Measurements from ENCODE around the gene GDF15. TPM values are rescaled to one million over a fixed set of nuclear protein-coding genes. Genes with fewer than 3 reads are reported as not detected.

The GDF15 gene
- total RNA-seq, 1 experiment from 2014 or later: 15.1 TPM

- CTCF ChIA-PET: interaction anchor here (0.7 kb wide), 1 partner anchor 23 kb away, joined by 5 read pairs; no protein-coding TSS in a partner anchor
- Histone ChIP-seq H3K4me2 (no peak overlapping the region), H3K9me3 (ENCODE audit: insufficient read depth, low read depth) (no peaks in the 10 kb centered on the region), H3F3A (ENCODE audit: insufficient read depth, low read depth) (peaks cover 46% of the 10 kb centered on the region), H3K27ac (no peak overlapping the region), H3K4me1 (replicated peaks; ENCODE audit: insufficient read depth) (no peaks in the 10 kb centered on the region; the same call in 1 of the 2 replicates), H3K36me3 (ENCODE audit: low read depth) (peaks cover 28% of the 10 kb centered on the region), H3K4me3 (no peak overlapping the region), H3K9me2 (ENCODE audit: insufficient read depth) (no peaks in the 10 kb centered on the region), H2AFZ (no peak overlapping the region), H3K27me3 (ENCODE audit: insufficient read depth, low read depth) (no peaks in the 10 kb centered on the region), H4K20me1 (ENCODE audit: insufficient read depth) (peaks cover 30% of the 10 kb centered on the region), H3K79me2 (ENCODE audit: low read depth) (peaks cover 25% of the 10 kb centered on the region)
- intact Hi-C loops (cut with micrococcal nuclease; ENCODE audit: unreplicated experiment): no loop called here
- no TSS peak for BruUV-seq (replicated peaks)
- POLR2A ChIA-PET (ENCODE audit: unreplicated experiment): interaction anchor here (0.6 kb wide), 1 partner anchor 11 kb away, joined by 7 read pairs; no protein-coding TSS in a partner anchor
- no peak for DNase-seq
- TF ChIP-seq CTCF (conservative IDR thresholded peaks at IDR 0.05) (no peak), EZH2 (IDR thresholded peaks at IDR 0.05; ENCODE audit: low read depth) (no peak)
Observed at GRCh38 chr19:18391509-18392075, 5.6 kb downstream of the GDF15 start.

GRCh38 chr19:18392417-18392816 lies 6.5 kb downstream of the GDF15 start:
- no peak for DNase-seq
- Histone ChIP-seq H3K27ac (no peak overlapping the region), H4K20me1 (ENCODE audit: insufficient read depth) (peaks cover 24% of the 10 kb centered on the region), H3K27me3 (ENCODE audit: insufficient read depth, low read depth) (no peaks in the 10 kb centered on the region), H3K4me1 (replicated peaks; ENCODE audit: insufficient read depth) (no peaks in the 10 kb centered on the region; the same call in 1 of the 2 replicates), H3K36me3 (ENCODE audit: low read depth) (peaks cover 21% of the 10 kb centered on the region), H3F3A (ENCODE audit: insufficient read depth, low read depth) (peaks cover 39% of the 10 kb centered on the region), H2AFZ (no peak overlapping the region), H3K9me3 (ENCODE audit: insufficient read depth, low read depth) (no peaks in the 10 kb centered on the region), H3K4me2 (no peak overlapping the region), H3K4me3 (no peak overlapping the region), H3K9me2 (ENCODE audit: insufficient read depth) (no peaks in the 10 kb centered on the region), H3K79me2 (ENCODE audit: low read depth) (peaks cover 17% of the 10 kb centered on the region)
- no peak for TF ChIP-seq EZH2 (IDR thresholded peaks at IDR 0.05; ENCODE audit: low read depth)
- no peak for TF ChIP-seq CTCF (conservative IDR thresholded peaks at IDR 0.05)
- ChIA-PET CTCF (no interaction called here), POLR2A (ENCODE audit: unreplicated experiment) (interaction anchor here (0.6 kb wide), 1 partner anchor 12 kb away, joined by 7 read pairs; no protein-coding TSS in a partner anchor)
- BruUV-seq (replicated peaks): no TSS peak
- intact Hi-C loops (cut with micrococcal nuclease; ENCODE audit: unreplicated experiment): no loop called here

- DNase-seq: no peak
- Histone ChIP-seq H3K9me2 (ENCODE audit: insufficient read depth) (no peaks in the 10 kb centered on the region), H3K4me1 (replicated peaks; ENCODE audit: insufficient read depth) (no peaks in the 10 kb centered on the region; the same call in 1 of the 2 replicates), H3F3A (ENCODE audit: insufficient read depth, low read depth) (peaks cover 36% of the 10 kb centered on the region), H3K36me3 (ENCODE audit: low read depth) (peaks cover 17% of the 10 kb centered on the region), H3K4me3 (no peak overlapping the region), H3K27me3 (ENCODE audit: insufficient read depth, low read depth) (no peaks in the 10 kb centered on the region), H2AFZ (no peak overlapping the region), H3K79me2 (ENCODE audit: low read depth) (peaks cover 12% of the 10 kb centered on the region), H4K20me1 (ENCODE audit: insufficient read depth) (peaks cover 19% of the 10 kb centered on the region), H3K4me2 (no peak overlapping the region), H3K27ac (no peak overlapping the region), H3K9me3 (ENCODE audit: insufficient read depth, low read depth) (no peaks in the 10 kb centered on the region)
- intact Hi-C loops (cut with micrococcal nuclease; ENCODE audit: unreplicated experiment): no loop called here
- BruUV-seq (replicated peaks): no TSS peak
- TF ChIP-seq EZH2 (IDR thresholded peaks at IDR 0.05; ENCODE audit: low read depth): no peak
- TF ChIP-seq CTCF (conservative IDR thresholded peaks at IDR 0.05): no peak
- ChIA-PET POLR2A (ENCODE audit: unreplicated experiment) (no interaction called here), CTCF (no interaction called here)
Observed at GRCh38 chr19:18392926-18393325, 7.0 kb downstream of the GDF15 start.

Data from PC-9 (cell line).